HG03025 (cell line): ENCODE results near the gene C11orf52.
A peak's percentile ranks its signal among the peaks of the same experiment; 100 is the strongest.

Experiments used
- ATAC-seq: cut with Tn5 transposase; IDR thresholded peaks from one replicate; pipeline ENCODE4 v1.9.1; 2021; ENCODE audit warnings: mild to moderate bottlenecking, moderate library complexity; ENCODE audit not compliant: unreplicated experiment, low FRiP score

C11orf52 gene

DNA sequence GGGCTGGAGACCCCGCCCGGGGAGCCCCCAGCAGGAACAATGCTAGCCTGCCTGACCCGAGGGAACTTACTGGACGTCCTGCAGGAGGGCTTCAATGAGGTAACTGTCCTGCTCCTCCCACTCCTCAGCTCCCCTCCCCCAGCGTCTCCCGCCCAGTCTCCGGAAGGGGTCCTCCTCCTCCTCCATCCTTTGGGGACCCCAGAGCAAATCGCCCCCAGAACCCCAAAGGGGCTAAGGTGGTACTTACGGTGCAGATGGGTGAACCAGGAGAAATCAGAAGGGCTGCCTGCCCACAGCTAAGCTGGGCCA lies 18.7 kb downstream of the C11orf52 start:
- no peak for ATAC-seq

DNA sequence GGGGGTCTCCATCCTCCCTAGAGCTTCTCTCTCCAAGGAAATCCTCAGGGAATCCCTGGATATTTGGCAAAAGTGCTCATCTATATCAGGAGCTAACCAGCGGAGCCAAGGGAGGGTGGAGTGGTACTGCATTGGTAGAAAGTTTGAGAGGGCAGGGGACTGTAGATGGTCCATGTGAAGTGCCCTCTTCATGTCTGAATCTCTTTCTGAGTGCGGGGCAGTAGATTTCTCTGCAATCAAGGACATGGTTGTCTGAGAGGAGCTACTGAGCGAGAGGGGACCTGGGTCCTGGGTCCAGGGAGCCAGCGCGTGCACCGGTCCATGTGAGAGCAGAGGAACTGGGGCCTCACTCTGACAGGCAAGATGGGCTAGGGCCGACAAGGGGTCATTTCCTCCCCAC lies 19.1 kb downstream of the C11orf52 start:
- ATAC-seq: no peak

DNA sequence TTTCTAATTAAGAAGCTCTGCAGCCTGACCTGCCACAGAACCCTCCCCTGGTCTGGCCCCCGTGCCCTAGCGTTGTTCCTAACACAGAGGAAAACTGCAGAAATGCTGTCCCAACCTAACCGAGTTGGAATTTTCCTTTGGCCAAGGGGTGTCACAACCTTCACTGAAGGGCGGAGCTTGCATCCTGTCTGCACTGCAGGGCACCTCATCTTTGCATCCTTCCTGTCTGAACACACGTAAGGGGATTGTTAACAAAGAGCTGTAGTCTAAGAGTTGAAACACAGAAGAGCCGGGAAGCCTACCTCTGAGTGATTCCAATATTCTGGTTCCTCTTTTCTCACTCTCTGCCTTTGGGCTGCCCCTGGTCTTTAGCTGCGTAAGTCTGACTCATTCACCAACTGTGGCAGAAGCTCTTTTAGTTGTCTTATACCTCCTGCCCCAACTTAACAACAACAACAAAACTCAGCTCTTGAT lies 20.0 kb downstream of the C11orf52 start:
- ATAC-seq: peak; percentile 87

GRCh38 chr11:111939836-111940604 lies 21.3 kb downstream of the C11orf52 start:
- ATAC-seq: no peak

DNA sequence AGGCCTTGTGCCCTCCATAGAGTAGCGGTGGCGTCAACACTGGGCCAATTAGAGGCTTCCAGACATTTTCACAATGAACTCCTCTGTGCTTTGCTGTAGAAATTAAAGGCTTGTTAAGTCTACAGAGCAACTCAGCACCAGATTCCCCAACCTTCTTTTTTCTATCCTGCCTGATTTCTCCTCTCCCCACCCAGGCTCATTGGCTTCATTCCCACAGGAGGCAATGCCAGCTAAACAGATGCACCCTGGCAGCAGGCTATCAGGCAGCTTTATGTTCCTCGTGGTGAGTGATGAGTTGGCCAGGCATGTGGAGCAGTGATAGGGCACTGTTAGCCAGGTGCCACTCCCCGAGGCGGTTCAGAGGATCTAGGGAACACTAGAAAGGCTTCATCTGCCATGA lies 23.2 kb downstream of the C11orf52 start:
- ATAC-seq: no peak

GRCh38 chr11:111942829-111943228 lies 24.1 kb downstream of the C11orf52 start:
- no peak for ATAC-seq

DNA sequence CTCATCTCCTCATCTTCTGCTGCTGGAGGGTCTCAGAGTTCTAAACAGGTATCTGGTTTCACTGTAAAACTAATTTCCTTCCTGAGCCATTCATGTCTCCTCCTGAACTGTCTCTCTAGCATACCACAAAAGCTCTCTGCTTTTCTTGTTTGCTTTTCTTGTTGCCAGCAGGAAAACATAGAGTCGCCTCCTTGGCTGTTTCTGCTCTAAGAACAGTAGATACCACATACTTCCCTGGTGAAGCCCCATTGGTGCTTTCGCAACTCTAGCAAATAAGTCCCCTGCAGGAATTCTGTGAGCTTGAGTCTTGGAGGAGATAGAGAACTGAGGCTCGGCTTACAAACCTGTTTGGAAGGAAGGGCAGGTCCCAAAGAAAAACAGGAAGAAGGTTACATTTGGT lies 25.4 kb downstream of the C11orf52 start:
- no peak for ATAC-seq

DNA sequence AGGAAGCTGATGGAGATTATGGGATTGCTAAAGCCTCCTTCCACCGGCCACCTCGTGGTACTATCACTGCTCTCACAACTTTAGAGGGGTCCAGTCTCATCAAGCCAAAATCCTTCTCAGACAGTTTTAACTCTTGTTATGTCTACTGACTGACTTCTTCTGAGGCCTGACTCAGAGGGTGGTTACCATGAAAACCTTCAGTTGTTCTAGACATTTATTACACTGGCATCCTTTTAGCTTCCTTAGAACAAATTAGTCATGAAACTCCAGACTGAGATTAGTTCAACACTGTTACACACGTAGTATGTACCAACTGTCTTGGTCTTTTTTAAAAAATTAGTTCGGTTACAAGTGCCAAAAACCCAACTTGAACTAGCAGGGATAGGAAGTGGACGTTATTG lies 25.9 kb downstream of the C11orf52 start:
- no peak for ATAC-seq

DNA sequence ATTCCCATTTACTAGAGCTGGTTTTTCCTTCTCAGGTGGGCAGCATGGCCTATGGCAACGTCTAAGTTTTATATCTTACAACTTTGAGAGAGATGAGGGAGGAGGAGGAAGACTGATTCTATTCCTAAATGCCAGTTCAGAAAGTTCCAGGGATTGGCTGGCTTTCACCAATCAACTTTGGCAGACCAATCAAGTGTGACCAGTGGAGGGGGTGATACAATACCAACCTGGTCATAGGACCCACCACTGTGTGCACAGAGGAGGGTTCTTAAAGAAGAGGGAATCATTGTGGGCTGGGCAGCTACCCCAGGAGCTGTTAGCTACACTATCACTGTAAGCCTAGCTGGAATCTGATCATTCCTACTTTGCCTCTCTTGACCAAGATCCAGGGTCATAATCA lies 26.5 kb downstream of the C11orf52 start:
- no peak for ATAC-seq

GRCh38 chr11:111946499-111946898 lies 27.8 kb downstream of the C11orf52 start:
- ATAC-seq: no peak

DNA sequence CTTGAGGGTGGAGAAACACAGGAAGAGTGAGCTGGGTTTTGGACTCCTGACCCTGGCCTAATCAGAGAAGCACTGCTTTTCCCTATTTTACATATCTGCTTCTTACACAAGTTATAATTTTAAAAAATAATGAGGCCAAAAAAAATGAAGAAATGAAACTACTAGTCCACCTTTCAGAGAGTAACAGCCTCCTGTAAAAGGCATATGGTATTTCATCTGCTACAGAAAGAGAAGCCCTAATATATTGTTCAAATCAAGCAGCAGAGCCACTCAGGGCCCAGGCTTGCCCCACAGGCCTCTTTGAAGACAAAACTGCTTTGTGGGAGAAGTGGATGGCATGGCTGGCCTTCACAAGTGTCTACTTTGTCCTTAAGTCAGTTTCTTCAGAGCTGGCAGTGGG lies 28.4 kb downstream of the C11orf52 start:
- ATAC-seq: no peak

GRCh38 chr11:111949519-111950426 lies 31.1 kb downstream of the C11orf52 start:
- no peak for ATAC-seq

DNA sequence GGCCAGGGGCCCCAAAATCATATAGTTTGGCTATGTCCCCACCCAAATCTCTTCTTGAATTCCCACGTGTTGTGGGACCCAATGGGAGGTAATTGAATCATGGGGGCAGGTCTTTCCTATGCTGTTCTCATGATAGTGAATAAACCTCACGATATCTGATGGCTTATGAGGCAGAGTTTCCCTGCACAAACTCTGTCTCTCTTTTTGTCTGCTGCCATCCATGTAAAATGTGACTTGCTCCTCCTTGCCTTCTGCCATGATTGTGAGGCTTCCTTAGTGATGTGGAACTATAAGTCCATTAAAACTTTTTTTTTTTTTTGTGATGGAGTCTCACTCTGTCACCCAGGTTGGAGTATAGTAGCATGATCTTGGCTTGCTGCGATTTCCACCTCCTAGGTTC lies 32.9 kb downstream of the C11orf52 start:
- no peak for ATAC-seq

DNA sequence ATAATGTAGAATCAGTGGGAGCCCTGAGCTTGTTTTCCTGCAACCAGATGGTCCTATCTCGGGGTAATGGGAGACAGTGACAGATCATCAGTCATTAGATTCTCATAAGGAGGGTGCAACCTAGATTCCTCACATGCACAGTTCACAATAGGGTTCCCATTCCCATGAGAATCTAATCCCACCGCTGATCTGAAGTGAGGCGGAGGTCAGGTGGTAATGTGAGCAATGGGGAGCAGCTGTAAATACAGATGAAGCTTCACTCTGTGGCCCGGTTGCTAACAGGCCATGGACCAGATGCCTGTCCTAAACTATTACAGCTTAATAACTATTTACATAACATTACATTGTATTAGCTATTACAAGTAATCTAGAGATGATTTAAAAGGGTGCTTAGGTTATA lies 35.4 kb downstream of the C11orf52 start:
- no peak for ATAC-seq

DNA sequence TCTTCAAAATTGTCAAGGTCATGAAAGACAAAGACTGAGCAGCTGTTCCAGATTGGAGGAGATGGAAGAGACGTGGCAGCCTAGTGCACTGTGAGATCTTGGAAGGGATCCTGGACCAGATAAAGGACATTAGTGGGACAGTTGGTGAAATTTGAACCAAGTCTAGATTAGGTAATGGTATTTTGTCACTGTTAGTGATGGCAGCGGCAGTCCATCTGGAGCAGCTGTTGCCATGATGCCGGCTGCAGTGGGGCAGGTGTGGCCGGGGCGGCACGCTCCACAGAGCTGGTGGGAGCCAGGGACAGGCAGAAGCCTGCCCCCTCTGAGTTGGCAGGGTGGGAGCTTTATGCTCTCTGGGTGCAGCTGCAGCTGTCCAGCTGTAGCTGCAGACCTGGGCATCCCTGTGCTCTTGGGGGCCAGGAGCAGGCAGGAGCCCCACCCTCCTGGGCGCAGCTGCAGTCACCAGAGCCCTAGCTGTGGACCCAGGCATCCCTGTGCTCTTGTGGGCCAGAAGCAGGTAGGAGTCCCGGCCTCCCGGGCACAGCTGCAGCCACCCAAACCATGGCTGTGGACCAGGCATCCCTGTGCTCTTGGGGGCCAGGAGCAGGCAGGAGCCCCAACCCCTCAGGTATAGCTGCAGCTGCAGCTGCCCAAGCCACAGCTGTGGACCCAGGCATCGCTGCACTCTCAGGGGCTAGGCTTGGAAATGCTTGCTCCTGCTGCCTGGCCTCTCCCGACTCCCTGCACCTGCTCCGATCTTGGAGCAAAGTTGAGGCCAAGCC lies 39.1 kb downstream of the C11orf52 start:
- ATAC-seq: no peak

GRCh38 chr11:111960916-111961315 lies 42.2 kb downstream of the C11orf52 start:
- ATAC-seq: no peak

DNA sequence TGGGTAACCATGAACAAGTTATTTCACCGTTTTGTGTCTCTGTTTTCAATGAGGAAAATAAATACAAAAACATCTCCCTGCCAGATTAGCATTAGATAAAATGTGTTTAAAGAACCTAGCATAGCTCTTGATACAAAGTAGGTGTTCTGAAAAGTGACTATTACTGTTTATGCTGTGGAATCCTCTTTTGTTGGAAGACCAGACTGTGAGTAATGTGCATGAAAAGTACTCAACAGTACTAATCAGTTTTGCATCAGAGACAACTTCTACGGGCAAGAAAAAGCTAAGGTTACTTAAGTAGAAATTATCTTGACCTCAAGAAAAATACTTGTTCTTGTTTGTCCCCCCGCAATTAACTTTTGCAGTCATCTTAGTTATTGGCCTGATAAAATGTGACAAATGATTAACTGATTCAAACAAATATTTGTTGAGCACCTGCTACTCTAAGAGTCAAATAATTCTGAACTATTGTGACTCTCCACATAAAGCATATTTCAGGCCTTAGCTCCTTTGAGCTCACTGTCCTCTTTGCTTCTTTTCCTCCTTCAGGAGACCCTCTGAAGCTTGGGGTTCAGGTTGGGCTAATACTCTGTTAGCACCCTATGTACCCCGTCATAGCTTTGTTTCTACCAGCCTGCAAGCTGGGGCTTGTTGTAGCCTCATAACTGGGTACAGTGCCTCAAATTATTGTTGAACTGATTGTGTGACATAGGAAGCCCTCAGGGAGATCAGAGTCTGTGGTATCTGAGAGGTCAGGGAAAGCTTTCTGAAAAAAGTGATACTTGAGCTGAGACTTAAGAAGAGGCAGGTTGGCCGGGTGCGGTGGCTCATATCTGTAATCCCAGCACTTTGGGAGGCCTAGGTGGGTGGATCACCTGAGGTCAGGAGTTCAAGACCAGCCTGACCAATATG lies 42.9 kb downstream of the C11orf52 start:
- no peak for ATAC-seq

GRCh38 chr11:111963931-111964340 lies 45.2 kb downstream of the C11orf52 start:
- ATAC-seq: no peak

- ATAC-seq: no peak
Measured at GRCh38 chr11:111966678-111967077, 48.0 kb downstream of the C11orf52 start.

- ATAC-seq: no peak
Measured at GRCh38 chr11:111967649-111968048, 48.9 kb downstream of the C11orf52 start.
